SK-N-SH treated with all-trans-retinoic acid at 6 μM for 48 hours (cell line): ENCODE measurements around the gene C2orf80.

Experiments used
- ATAC-seq: fragments of 200-7000 bp; cut with Tn5 transposase; 3 replicates; pipeline ENCODE4 v1.9.1; 2020; ENCODE audit warnings: mild to moderate bottlenecking, moderate library complexity
- ARNTL ChIP-seq: fragments of 450-650 bp; formaldehyde crosslinking; IDR thresholded peaks from 2 replicates; pipeline ENCODE4 v1.5.0; 2020; ENCODE audit warnings: low read depth, mild to moderate bottlenecking, moderate library complexity, borderline replicate concordance
- BACH2 ChIP-seq: fragments of 250-450 bp; sonication (Bioruptor Pico); IDR thresholded peaks from 2 replicates; pipeline ENCODE4 v1.9.0; 2021; ENCODE audit warnings: mild to moderate bottlenecking, borderline replicate concordance
- CREB5 ChIP-seq: fragments of 250-450 bp; sonication (Bioruptor Pico); IDR thresholded peaks from 2 replicates; pipeline ENCODE4 v1.5.1; 2020; ENCODE audit warnings: low read depth, mild to moderate bottlenecking, moderate library complexity
- CSDC2 ChIP-seq: fragments of 250-450 bp; sonication (Bioruptor Pico); IDR thresholded peaks from 2 replicates; pipeline ENCODE4 v1.5.0; 2020; ENCODE audit warnings: mild to moderate bottlenecking, moderate library complexity
- CSRNP3 ChIP-seq: fragments of 250-450 bp; sonication (Bioruptor Pico); IDR thresholded peaks from 2 replicates; pipeline ENCODE4 v1.5.1; 2021; ENCODE audit warnings: mild to moderate bottlenecking, moderate library complexity
- ESRRG ChIP-seq: fragments of 250-450 bp; sonication (Bioruptor Pico); IDR thresholded peaks from 2 replicates; pipeline ENCODE4 v1.6.1; 2021; ENCODE audit warnings: mild to moderate bottlenecking
- GLIS3 ChIP-seq: fragments of 250-450 bp; sonication (Bioruptor Pico); IDR thresholded peaks from 2 replicates; pipeline ENCODE4 v1.5.0; 2020; ENCODE audit warnings: mild to moderate bottlenecking, moderate library complexity
- ISL1 ChIP-seq: fragments of 250-450 bp; sonication (Bioruptor Pico); IDR thresholded peaks from 2 replicates; pipeline ENCODE4 v2.1.2; 2022; ENCODE audit warnings: mild to moderate bottlenecking, moderate library complexity
- OSR1 ChIP-seq: fragments of 250-450 bp; sonication (Bioruptor Pico); IDR thresholded peaks from 2 replicates; pipeline ENCODE4 v1.8.0; 2022; ENCODE audit warnings: moderate library complexity, mild to moderate bottlenecking, inconsistent platforms
- PATZ1 ChIP-seq: fragments of 250-450 bp; sonication (Bioruptor Pico); IDR thresholded peaks from 2 replicates; pipeline ENCODE4 v1.8.0; 2020; ENCODE audit warnings: mild to moderate bottlenecking, moderate library complexity, borderline replicate concordance
- POU6F1 ChIP-seq: fragments of 250-450 bp; sonication (Bioruptor Pico); IDR thresholded peaks from 2 replicates; pipeline ENCODE4 v1.8.0; 2021; ENCODE audit warnings: low read depth, mild to moderate bottlenecking, moderate library complexity, borderline replicate concordance
- PPARA ChIP-seq: fragments of 250-450 bp; sonication (Bioruptor Pico); IDR thresholded peaks from 2 replicates; pipeline ENCODE4 v1.5.0; 2020; ENCODE audit warnings: mild to moderate bottlenecking, borderline replicate concordance
- RARB ChIP-seq: fragments of 250-450 bp; sonication (Bioruptor Pico); IDR thresholded peaks from 2 replicates; pipeline ENCODE4 v1.8.0; 2021; ENCODE audit warnings: mild to moderate bottlenecking, moderate library complexity
- SNAI2 ChIP-seq: fragments of 250-450 bp; sonication (Bioruptor Pico); IDR thresholded peaks from 2 replicates; pipeline ENCODE4 v1.5.0; 2020; ENCODE audit warnings: mild to moderate bottlenecking, moderate library complexity
- TCF4 ChIP-seq: fragments of 250-450 bp; sonication (Bioruptor Pico); IDR thresholded peaks from 2 replicates; pipeline ENCODE4 v1.8.0; 2021; ENCODE audit warnings: mild to moderate bottlenecking, moderate library complexity, borderline replicate concordance
- TOX ChIP-seq: fragments of 250-450 bp; sonication (Bioruptor Pico); IDR thresholded peaks from 2 replicates; pipeline ENCODE4 v1.8.0; 2021; ENCODE audit warnings: mild to moderate bottlenecking, moderate library complexity, borderline replicate concordance
- TSHZ2 ChIP-seq: fragments of 250-450 bp; sonication (Bioruptor Pico); IDR thresholded peaks from 2 replicates; pipeline ENCODE4 v1.5.0; 2020; ENCODE audit warnings: mild to moderate bottlenecking, moderate library complexity
- ZC3H10 ChIP-seq: fragments of 250-450 bp; sonication (Bioruptor Pico); IDR thresholded peaks from 2 replicates; pipeline ENCODE4 v1.5.1; 2021; ENCODE audit warnings: mild to moderate bottlenecking, moderate library complexity
- ZFP3 ChIP-seq: fragments of 250-450 bp; sonication (Bioruptor Pico); IDR thresholded peaks from 2 replicates; pipeline ENCODE4 v1.5.0; 2020; ENCODE audit warnings: mild to moderate bottlenecking, moderate library complexity
- ZFP30 ChIP-seq: fragments of 450-650 bp; formaldehyde crosslinking; IDR thresholded peaks from 2 replicates; pipeline ENCODE4 v1.5.0; 2022; ENCODE audit warnings: mild to moderate bottlenecking, moderate library complexity
- ZNF565 ChIP-seq: fragments of 450-650 bp; formaldehyde crosslinking; conservative IDR thresholded peaks from 2 replicates; pipeline ENCODE4 v1.5.0; 2020; ENCODE audit warnings: low read depth, mild to moderate bottlenecking, moderate library complexity
- ZNF70 ChIP-seq: fragments of 450-650 bp; formaldehyde crosslinking; IDR thresholded peaks from 2 replicates; pipeline ENCODE4 v1.5.0; 2020; ENCODE audit warnings: mild to moderate bottlenecking, moderate library complexity
- ZNF8 ChIP-seq: fragments of 450-650 bp; formaldehyde crosslinking; IDR thresholded peaks from 2 replicates; pipeline ENCODE4 v1.5.0; 2020; ENCODE audit warnings: mild to moderate bottlenecking, moderate library complexity

C2orf80 gene

GRCh38 chr2:208150956-208151355 lies 38.9 kb downstream of the C2orf80 start:
- no peak for ATAC-seq
- no peak for TF ChIP-seq TCF4 (CRISPR knock-in tag)

- no peak for ATAC-seq
- TF ChIP-seq ZC3H10 (no peak), ZNF565 (no peak), ZNF8 (CRISPR knock-in tag) (no peak)
These were observed 39.7 kb downstream of the C2orf80 start for GRCh38 chr2:208150094-208150493.

- no peak for TF ChIP-seq ESRRG (CRISPR knock-in tag)
- TF ChIP-seq PATZ1: no peak
- no peak for TF ChIP-seq ZFP3
- no peak for TF ChIP-seq ZNF8 (CRISPR knock-in tag)
- no peak for TF ChIP-seq RARB (CRISPR knock-in tag)
- TF ChIP-seq ZFP30 (CRISPR knock-in tag): no peak
- no peak for TF ChIP-seq CSRNP3
- no peak for TF ChIP-seq TOX
- no peak for TF ChIP-seq CSDC2
- no peak for TF ChIP-seq ISL1 (CRISPR knock-in tag)
- TF ChIP-seq TCF4 (CRISPR knock-in tag): no peak
- TF ChIP-seq BACH2 (CRISPR knock-in tag): no peak
- TF ChIP-seq CREB5 (CRISPR knock-in tag): no peak
- no peak for TF ChIP-seq POU6F1 (CRISPR knock-in tag)
- TF ChIP-seq GLIS3 (CRISPR knock-in tag): no peak
- TF ChIP-seq TSHZ2 (CRISPR knock-in tag): no peak
- TF ChIP-seq ZC3H10: no peak
- TF ChIP-seq ZNF70 (CRISPR knock-in tag): no peak
- no peak for ATAC-seq
These were observed 41.0 kb downstream of the C2orf80 start for GRCh38 chr2:208148803-208149202.

GRCh38 chr2:208147759-208148158 lies 42.1 kb downstream of the C2orf80 start:
- ATAC-seq: no peak
- no peak for TF ChIP-seq ZNF565
- TF ChIP-seq TSHZ2 (CRISPR knock-in tag): no peak
- TF ChIP-seq GLIS3 (CRISPR knock-in tag): no peak
- no peak for TF ChIP-seq ZNF8 (CRISPR knock-in tag)
- no peak for TF ChIP-seq PPARA
- TF ChIP-seq ZC3H10: no peak
- TF ChIP-seq CSDC2: no peak
- no peak for TF ChIP-seq ARNTL (CRISPR knock-in tag)
- TF ChIP-seq ZFP3: no peak
- TF ChIP-seq SNAI2 (CRISPR knock-in tag): no peak
- TF ChIP-seq ISL1 (CRISPR knock-in tag): no peak
- no peak for TF ChIP-seq RARB (CRISPR knock-in tag)
- TF ChIP-seq OSR1: no peak
- TF ChIP-seq CREB5 (CRISPR knock-in tag): no peak
- TF ChIP-seq TOX: no peak
- no peak for TF ChIP-seq BACH2 (CRISPR knock-in tag)
